Panc1 (cell line): ENCODE measurements around the gene SFSWAP. TPM values are rescaled to one million over a fixed set of nuclear protein-coding genes. Genes with fewer than 3 reads are reported as not detected.

ENCODE experiments used
- ATAC-seq: fragments of 200-7000 bp; cut with Tn5 transposase; 2 replicates; pipeline ENCODE4 v1.9.1; 2020; ENCODE audit warnings: mild to moderate bottlenecking, moderate library complexity
- BruUV-seq: library from RNA; stranded (reverse); fragments of 400-500 nt; replicated peaks from 2 replicates; lab custom pipeline; 2021; lab: Mats Ljungman, UMichigan
- CTCF ChIA-PET: fragments of 300-600 bp; sonication (Branson Sonifier 250); formaldehyde crosslinking; loops from one replicate; lab custom pipeline; 2022; ENCODE audit warnings: antibody characterized with exemption; lab: Charles Lee
- POLR2A ChIA-PET: fragments of 300-600 bp; sonication (Branson Sonifier 250); formaldehyde crosslinking; loops from one replicate; lab custom pipeline; 2022; ENCODE audit warnings: antibody characterized with exemption; lab: Charles Lee
- DNase-seq: peaks from one replicate; pipeline ENCODE4 v3.0.0-alpha.2; 2010; ENCODE audit warnings: low read depth, low spot score
- H3K27ac ChIP-seq: 2 replicates; pipeline ENCODE4 v1.5.1; 2011; ENCODE audit warnings: mild to moderate bottlenecking, low read length, inconsistent platforms
- H3K27me3 ChIP-seq: fragments of 200-500 bp; sonication (Bioruptor generic); 2 replicates; pipeline ENCODE4 v1.6.0; 2014; ENCODE audit warnings: low read length, inconsistent platforms; ENCODE audit not compliant: control insufficient read depth, insufficient read depth
- H3K36me3 ChIP-seq: fragments of 200-500 bp; sonication (Bioruptor generic); 2 replicates; pipeline ENCODE4 v1.5.1; 2014; ENCODE audit warnings: inconsistent platforms, mild to moderate bottlenecking, low read length, moderate library complexity; ENCODE audit not compliant: control insufficient read depth, insufficient read depth
- H3K4me1 ChIP-seq: 2 replicates; pipeline ENCODE4 v1.5.1; 2011; ENCODE audit warnings: inconsistent platforms, mild to moderate bottlenecking, low read length, moderate library complexity; ENCODE audit not compliant: control insufficient read depth, insufficient read depth
- H3K4me3 ChIP-seq, 2 experiments: 2 replicates each; pipeline ENCODE4 v1.5.1; 2011 to 2012; ENCODE audit warnings: low read depth in 2 of 2, low read length in 2 of 2, mild to moderate bottlenecking in 2 of 2, inconsistent platforms in 1 of 2, moderate library complexity in 1 of 2
- H3K9me3 ChIP-seq: fragments of 200-500 bp; sonication (Bioruptor generic); 2 replicates; pipeline ENCODE4 v1.5.1; 2014; ENCODE audit warnings: low read depth, mild to moderate bottlenecking, inconsistent platforms, low read length, moderate library complexity; ENCODE audit not compliant: control insufficient read depth, insufficient read depth
- CTCF ChIP-seq: fragments of 450-650 bp; IDR thresholded peaks from 2 replicates; pipeline ENCODE4 v1.5.1; 2017; ENCODE audit warnings: mild to moderate bottlenecking
- POLR2AphosphoS5 ChIP-seq: IDR thresholded peaks from 2 replicates; pipeline ENCODE4 v1.6.1; 2012; ENCODE audit warnings: mild to moderate bottlenecking, low read depth, low read length, moderate library complexity
- REST ChIP-seq, 2 experiments: IDR thresholded peaks; 2 replicates each; pipeline ENCODE4 v1.6.1; 2011 to 2012; ENCODE audit warnings: low read depth in 2 of 2, control low read depth in 1 of 2, low read length in 1 of 2, mild to moderate bottlenecking in 1 of 2, moderate library complexity in 1 of 2; ENCODE audit not compliant: insufficient read depth in 1 of 2
- SIN3A ChIP-seq: IDR thresholded peaks from 2 replicates; pipeline ENCODE4 v1.6.1; 2012; ENCODE audit warnings: low read depth, mild to moderate bottlenecking, low read length, moderate library complexity, borderline replicate concordance; ENCODE audit not compliant: insufficient read depth
- TCF7L2 ChIP-seq: IDR thresholded peaks from 2 replicates; pipeline ENCODE4 v1.6.1; 2011; ENCODE audit warnings: mild to moderate bottlenecking, low read depth, low read length, inconsistent platforms
- in situ Hi-C: cut with HindIII; loops from 2 replicates; pipeline ENCODE4 v1.10.0; 2016; ENCODE audit warnings: low sequenced_read_pairs, low pct_unique_long_range_greater_than_20kb
- intact Hi-C: fragments of 100-400 bp; cut with micrococcal nuclease; formaldehyde crosslinking; loops from one replicate; pipeline ENCODE4 v1.10.0; 2022; ENCODE audit not compliant: unreplicated experiment
- total RNA-seq: library from RNA; stranded (reverse); gene quantifications from one replicate; pipeline ENCODE4 v1.2.1, GENCODE V29; 2021; ENCODE audit not compliant: unreplicated experiment

The SFSWAP gene
- total RNA-seq, 1 experiment from 2014 or later, result 41.6 TPM

DNA sequence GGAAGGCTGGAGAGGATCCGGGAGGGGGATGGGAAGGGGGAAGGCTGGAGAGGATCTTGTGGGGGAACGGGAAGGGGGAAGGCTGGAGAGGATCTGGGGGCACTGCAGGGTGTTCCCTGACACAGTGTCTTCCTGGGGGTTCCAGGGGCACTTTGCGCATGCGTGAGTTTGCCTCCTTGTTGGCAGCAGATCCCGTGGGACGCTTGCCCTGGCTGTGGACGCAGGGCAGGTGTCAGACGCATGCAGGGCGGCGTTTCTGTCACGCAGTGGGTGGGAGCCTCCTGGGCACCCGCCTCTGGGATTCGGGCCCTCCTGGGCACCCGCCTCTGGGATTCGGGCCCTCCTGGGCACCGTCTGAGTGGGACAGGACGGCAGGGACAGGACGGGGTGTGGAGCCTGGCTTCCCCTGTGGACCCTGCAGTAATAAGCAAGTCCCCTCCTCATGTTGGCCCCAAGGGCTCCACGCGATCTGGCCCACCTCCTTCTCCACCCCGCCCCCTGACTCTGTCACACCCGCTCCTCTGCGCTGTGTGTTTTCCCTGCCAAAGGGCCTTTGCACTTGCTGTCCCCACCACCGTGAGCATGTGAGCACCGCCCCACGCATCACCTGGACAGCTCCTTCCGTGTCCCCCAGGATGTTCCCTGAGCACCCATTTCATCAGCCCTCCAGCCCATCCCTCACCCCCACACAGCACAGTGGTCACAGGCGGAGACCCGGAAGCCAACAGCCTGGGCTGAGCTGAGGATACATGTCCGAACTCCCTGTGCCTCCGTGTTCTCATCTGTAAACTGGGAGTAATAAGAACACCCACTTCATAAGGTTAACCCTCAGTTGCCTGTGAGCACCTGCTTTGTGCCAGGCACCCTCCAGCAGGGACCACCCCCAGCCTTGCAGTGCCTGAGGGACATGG, 121.7 kb downstream of the SFSWAP start:
- in situ Hi-C loops, result no loop called here
- ATAC-seq, result peak; percentile 13; the same call in 1 of the 2 replicates
- H3K27me3 ChIP-seq, result no peaks in the 10 kb centered on the region

More for the DNA sequence above, 121.7 kb downstream of the SFSWAP start:
- CTCF ChIA-PET, result no interaction called here
- DNase-seq, result no peak
- Histone ChIP-seq H3K27ac (peak overlapping the region; percentile 75), H3K4me3 (peak overlapping the region; percentile 40 to 76), H3K9me3 (no peaks in the 10 kb centered on the region), H3K4me1 (peaks cover 19% of the 10 kb centered on the region), H3K36me3 (no peaks in the 10 kb centered on the region; the same call in 1 of the 2 replicates)
- intact Hi-C loops, result no loop called here
- POLR2A ChIA-PET, result no interaction called here
- no peak for TF ChIP-seq SIN3A
- TF ChIP-seq POLR2AphosphoS5, result no peak; the same call in 1 of the 2 replicates
- TF ChIP-seq TCF7L2, result no peak
- TF ChIP-seq REST (IDR thresholded peaks at IDR 0.05; ENCODE audit: insufficient read depth in 1 of 2, low read depth in 2 of 2, low read length in 1 of 2), result no peak
- TF ChIP-seq CTCF, result no peak
- BruUV-seq, result no TSS peak
